Putamen (tissue), 1 donor: ENCODE measurements around the gene SUGP2.

Experiments used
- DNase-seq: peaks from one replicate; pipeline ENCODE4 v3.0.0-alpha.2; 2016; ENCODE audit warnings: low spot score

SUGP2 gene

GRCh38 chr19:19033426-19034203 lies at the start of gene SUGP2, which contains the start of gene ARMC6:
Gene SUGP2 (minus strand): TSS chr19:19033517. CDS start chr19:19031071, 2,446 bp downstream.
Gene ARMC6 (plus strand): TSS chr19:19033603. CDS start chr19:19034210, 607 bp downstream.
- peak; percentile 87 for DNase-seq

GRCh38 chr19:19081642-19082151 lies 48.4 kb upstream of the SUGP2 start:
- no peak for DNase-seq

GRCh38 chr19:19079571-19079970 lies 46.3 kb upstream of the SUGP2 start:
- no peak for DNase-seq

GRCh38 chr19:19078801-19079200 lies 45.5 kb upstream of the SUGP2 start:
- no peak for DNase-seq

GRCh38 chr19:19077103-19077502 lies 43.8 kb upstream of the SUGP2 start:
- DNase-seq, result no peak

GRCh38 chr19:19076476-19076875 lies 43.2 kb upstream of the SUGP2 start:
- DNase-seq, result no peak

- DNase-seq, result no peak
Measured at GRCh38 chr19:19075126-19075525, 41.8 kb upstream of the SUGP2 start.

- DNase-seq, result no peak
Measured at GRCh38 chr19:19074196-19074882, 41.0 kb upstream of the SUGP2 start.

- DNase-seq, result no peak
Measured at GRCh38 chr19:19071897-19072296, 38.6 kb upstream of the SUGP2 start.

GRCh38 chr19:19068659-19069654 lies 35.6 kb upstream of the SUGP2 start:
- peak; percentile 20 for DNase-seq

- no peak for DNase-seq
Measured at GRCh38 chr19:19067276-19068072, 34.2 kb upstream of the SUGP2 start.

GRCh38 chr19:19064811-19065745 lies 31.8 kb upstream of the SUGP2 start:
- no peak for DNase-seq

- DNase-seq, result no peak
Measured at GRCh38 chr19:19064098-19064722, 30.9 kb upstream of the SUGP2 start.

- peak; percentile 100 for DNase-seq
Measured at GRCh38 chr19:19063183-19064097, 30.1 kb upstream of the SUGP2 start, which contains the start of gene SLC25A42. Gene SLC25A42 (plus strand): TSS chr19:19063994. CDS start chr19:19096125, 32,131 bp downstream.

GRCh38 chr19:19062454-19063182 lies 29.3 kb upstream of the SUGP2 start:
- peak; percentile 45 for DNase-seq

- no peak for DNase-seq
Measured at GRCh38 chr19:19061506-19061905, 28.2 kb upstream of the SUGP2 start.

GRCh38 chr19:19059837-19060611 lies 26.7 kb upstream of the SUGP2 start:
- DNase-seq, result no peak
